Globus pallidus (tissue), 1 donor: ENCODE results near the gene BMPR1A.
"Not testable (repeated sequence)": the region's sequence is repeated elsewhere in the genome, so short reads cannot be mapped to it uniquely, and the experiment has no call there.

Experiments used
- DNase-seq: peaks from one replicate; pipeline ENCODE4 v3.0.0-alpha.2; 2015; ENCODE audit warnings: low spot score

BMPR1A gene

GRCh38 chr10:86880971-86881370, 124.6 kb downstream of the BMPR1A start:
- no peak for DNase-seq

GRCh38 chr10:86888585-86889381, 132.4 kb downstream of the BMPR1A start:
- DNase-seq = no peak

GRCh38 chr10:86889997-86890396, 133.6 kb downstream of the BMPR1A start:
- no peak for DNase-seq

- DNase-seq = no peak
Observed at GRCh38 chr10:86898511-86898910, 142.1 kb downstream of the BMPR1A start.

- DNase-seq = no peak
Observed at GRCh38 chr10:86899132-86899531, 142.7 kb downstream of the BMPR1A start.

GRCh38 chr10:86899670-86900276, 143.4 kb downstream of the BMPR1A start:
- DNase-seq = peak; percentile 79

- DNase-seq = peak; percentile 74
Observed at GRCh38 chr10:86900955-86901354, 144.5 kb downstream of the BMPR1A start.

GRCh38 chr10:86904600-86904999, 148.2 kb downstream of the BMPR1A start:
- DNase-seq = no peak

GRCh38 chr10:86905429-86905828, 149.0 kb downstream of the BMPR1A start:
- DNase-seq = no peak

GRCh38 chr10:86914734-86915133, 158.3 kb downstream of the BMPR1A start:
- DNase-seq = no peak

- DNase-seq = no peak
Observed at GRCh38 chr10:86918022-86918471, 161.6 kb downstream of the BMPR1A start.

- DNase-seq = no peak
Observed at GRCh38 chr10:86922553-86922961, 166.1 kb downstream of the BMPR1A start.

GRCh38 chr10:86929468-86930380, 173.3 kb downstream of the BMPR1A start:
- DNase-seq = no peak

- DNase-seq = no peak
Observed at GRCh38 chr10:86931872-86932271, 175.5 kb downstream of the BMPR1A start.

- no peak for DNase-seq
Observed at GRCh38 chr10:86932674-86933073, 176.3 kb downstream of the BMPR1A start.

GRCh38 chr10:86934162-86934711, 177.8 kb downstream of the BMPR1A start:
- not testable (repeated sequence) for DNase-seq

- no peak for DNase-seq
Observed at GRCh38 chr10:86936661-86937501, 180.5 kb downstream of the BMPR1A start.

- no peak for DNase-seq
Observed at GRCh38 chr10:86937502-86938154, 181.2 kb downstream of the BMPR1A start.

GRCh38 chr10:86938260-86938659, 181.8 kb downstream of the BMPR1A start:
- no peak for DNase-seq

- not testable (repeated sequence) for DNase-seq
Observed at GRCh38 chr10:86940076-86940475, 183.7 kb downstream of the BMPR1A start.

- DNase-seq = no peak
Observed at GRCh38 chr10:86940677-86941076, 184.3 kb downstream of the BMPR1A start.
